Fibroblast of lung (primary cell): ENCODE data around the gene PPRC1. TPM values are rescaled to one million over a fixed set of nuclear protein-coding genes. Genes with fewer than 3 reads are reported as not detected.

Source experiments
- DNase-seq, 2 donors: peaks; one replicate each; pipeline versions ENCODE4 v3.0.0 to v3.0.0-alpha.2; 2010; ENCODE audit warnings: low read depth in 2 of 2
- H2AFZ ChIP-seq: 2 replicates; pipeline ENCODE4 v1.5.1; 2012; ENCODE audit warnings: low read length, control low read depth, inconsistent platforms
- H3K27ac ChIP-seq: 2 replicates; pipeline ENCODE4 v1.5.1; 2011; ENCODE audit warnings: low read length, control low read depth; ENCODE audit not compliant: insufficient read depth
- H3K27me3 ChIP-seq: 2 replicates; pipeline ENCODE4 v1.5.1; 2011; ENCODE audit warnings: mild to moderate bottlenecking, low read length; ENCODE audit not compliant: control insufficient read depth, insufficient read depth
- H3K36me3 ChIP-seq: 2 replicates; pipeline ENCODE4 v1.5.1; 2011; ENCODE audit warnings: low read length; ENCODE audit not compliant: control insufficient read depth, insufficient read depth
- H3K4me1 ChIP-seq: 2 replicates; pipeline ENCODE4 v1.5.1; 2011; ENCODE audit warnings: low read length; ENCODE audit not compliant: control insufficient read depth, insufficient read depth; ENCODE audit errors: extremely low read depth
- H3K4me2 ChIP-seq: 2 replicates; pipeline ENCODE4 v1.5.1; 2011; ENCODE audit warnings: low read length, control low read depth; ENCODE audit not compliant: insufficient read depth; ENCODE audit errors: extremely low read depth
- H3K4me3 ChIP-seq, 4 experiments: fragments of 200-600 bp in 1 of 4; sonication (generic) in 1 of 4; replicated peaks in 1 of 4; 2 replicates each; pipeline ENCODE4 v1.5.1; 2011 to 2016; ENCODE audit warnings: low read length in 4 of 4, low read depth in 3 of 4, mild to moderate bottlenecking in 3 of 4, control low read depth in 2 of 4, inconsistent platforms in 1 of 4, mixed read lengths in 1 of 4; ENCODE audit not compliant: insufficient read depth in 1 of 4; ENCODE audit errors: control extremely low read depth in 1 of 4
- H3K79me2 ChIP-seq: 2 replicates; pipeline ENCODE4 v1.5.1; 2012; ENCODE audit warnings: mild to moderate bottlenecking, low read length, inconsistent platforms; ENCODE audit not compliant: control insufficient read depth, insufficient read depth
- H3K9ac ChIP-seq: 2 replicates; pipeline ENCODE4 v1.5.1; 2011; ENCODE audit warnings: mild to moderate bottlenecking, low read length, control low read depth; ENCODE audit not compliant: insufficient read depth
- H3K9me3 ChIP-seq: 2 replicates; pipeline ENCODE4 v1.5.1; 2012; ENCODE audit warnings: low read depth, low read length; ENCODE audit not compliant: control insufficient read depth, insufficient read depth
- H4K20me1 ChIP-seq: 2 replicates; pipeline ENCODE4 v1.5.1; 2011; ENCODE audit warnings: low read length; ENCODE audit not compliant: control insufficient read depth, insufficient read depth; ENCODE audit errors: extremely low read depth
- EZH2 ChIP-seq: IDR thresholded peaks from 2 replicates; pipeline ENCODE4 v1.5.1; 2012; ENCODE audit warnings: low read length, control low read depth, mild to moderate bottlenecking; ENCODE audit errors: missing control alignments
- polyA plus RNA-seq, 2 donors: library from polyadenylated mRNA; depleted of rRNA in 1 of 2; stranded (reverse) in 1 of 2; unstranded in 1 of 2; fragments of >200 nt; gene quantifications; 2 replicates each; pipeline ENCODE4 v1.2.1, GENCODE V29; 2011 to 2012; ENCODE audit warnings: missing spikeins in 1 of 2
- total RNA-seq: library from RNA; depleted of rRNA; stranded (reverse); fragments of >200 nt; gene quantifications from 2 replicates; pipeline ENCODE4 v1.2.1, GENCODE V29; 2014
- TF ChIP-seq, protein P1 (sequence below), 2 donors: IDR thresholded peaks in 1 of 2; conservative IDR thresholded peaks in 1 of 2; 1 replicate in 1 of 2; 2 replicates in 1 of 2; pipeline ENCODE4 v1.5.1; 2011 to 2012; ENCODE audit warnings: low read length in 2 of 2, control low read depth in 1 of 2, inconsistent platforms in 1 of 2, low read depth in 1 of 2, mild to moderate bottlenecking in 1 of 2

PPRC1 gene
- total and polyA plus RNA-seq, 2 donors (not counting 1 experiment from before 2014, with no cell fraction given) = 9.9 to 13.5 TPM

DNA sequence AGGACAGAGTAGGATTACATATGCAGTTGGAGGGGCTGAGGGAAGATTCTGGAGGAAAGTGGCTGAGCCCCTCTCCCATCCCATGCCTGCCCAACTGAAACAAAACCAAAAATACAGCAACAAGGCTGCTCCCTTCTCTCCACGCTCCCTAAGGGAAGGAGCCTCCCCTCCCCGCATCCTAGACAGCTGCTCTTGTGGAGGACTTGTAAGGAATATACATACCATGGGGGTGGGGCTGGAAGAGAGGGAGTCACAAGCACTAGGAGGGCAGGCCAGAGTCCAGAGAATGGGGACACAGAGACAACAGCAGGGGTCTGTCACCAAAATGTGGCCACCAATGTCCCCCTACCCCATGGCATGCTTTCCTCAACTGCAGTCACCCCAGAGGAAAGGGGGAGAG, 25.8 kb upstream of the PPRC1 start:
- Histone ChIP-seq H3K9ac (no peak overlapping the region), H3K27ac (no peak overlapping the region), H2AFZ (no peak overlapping the region), H4K20me1 (no peaks in the 10 kb centered on the region), H3K27me3 (no peaks in the 10 kb centered on the region), H3K79me2 (peaks cover 10% of the 10 kb centered on the region), H3K4me1 (no peaks in the 10 kb centered on the region), H3K9me3 (no peaks in the 10 kb centered on the region), H3K4me2 (no peak overlapping the region), H3K36me3 (peaks cover 39% of the 10 kb centered on the region), H3K4me3 (no peak overlapping the region)
- TF ChIP-seq, protein P1, sequence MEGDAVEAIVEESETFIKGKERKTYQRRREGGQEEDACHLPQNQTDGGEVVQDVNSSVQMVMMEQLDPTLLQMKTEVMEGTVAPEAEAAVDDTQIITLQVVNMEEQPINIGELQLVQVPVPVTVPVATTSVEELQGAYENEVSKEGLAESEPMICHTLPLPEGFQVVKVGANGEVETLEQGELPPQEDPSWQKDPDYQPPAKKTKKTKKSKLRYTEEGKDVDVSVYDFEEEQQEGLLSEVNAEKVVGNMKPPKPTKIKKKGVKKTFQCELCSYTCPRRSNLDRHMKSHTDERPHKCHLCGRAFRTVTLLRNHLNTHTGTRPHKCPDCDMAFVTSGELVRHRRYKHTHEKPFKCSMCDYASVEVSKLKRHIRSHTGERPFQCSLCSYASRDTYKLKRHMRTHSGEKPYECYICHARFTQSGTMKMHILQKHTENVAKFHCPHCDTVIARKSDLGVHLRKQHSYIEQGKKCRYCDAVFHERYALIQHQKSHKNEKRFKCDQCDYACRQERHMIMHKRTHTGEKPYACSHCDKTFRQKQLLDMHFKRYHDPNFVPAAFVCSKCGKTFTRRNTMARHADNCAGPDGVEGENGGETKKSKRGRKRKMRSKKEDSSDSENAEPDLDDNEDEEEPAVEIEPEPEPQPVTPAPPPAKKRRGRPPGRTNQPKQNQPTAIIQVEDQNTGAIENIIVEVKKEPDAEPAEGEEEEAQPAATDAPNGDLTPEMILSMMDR (conservative IDR thresholded peaks at IDR 0.05 in 1 of 2, IDR thresholded peaks at IDR 0.05 in 1 of 2; ENCODE audit: low read depth in 1 of 2, low read length in 2 of 2) = no peak
- TF ChIP-seq EZH2 = no peak
- no peak for DNase-seq

DNA sequence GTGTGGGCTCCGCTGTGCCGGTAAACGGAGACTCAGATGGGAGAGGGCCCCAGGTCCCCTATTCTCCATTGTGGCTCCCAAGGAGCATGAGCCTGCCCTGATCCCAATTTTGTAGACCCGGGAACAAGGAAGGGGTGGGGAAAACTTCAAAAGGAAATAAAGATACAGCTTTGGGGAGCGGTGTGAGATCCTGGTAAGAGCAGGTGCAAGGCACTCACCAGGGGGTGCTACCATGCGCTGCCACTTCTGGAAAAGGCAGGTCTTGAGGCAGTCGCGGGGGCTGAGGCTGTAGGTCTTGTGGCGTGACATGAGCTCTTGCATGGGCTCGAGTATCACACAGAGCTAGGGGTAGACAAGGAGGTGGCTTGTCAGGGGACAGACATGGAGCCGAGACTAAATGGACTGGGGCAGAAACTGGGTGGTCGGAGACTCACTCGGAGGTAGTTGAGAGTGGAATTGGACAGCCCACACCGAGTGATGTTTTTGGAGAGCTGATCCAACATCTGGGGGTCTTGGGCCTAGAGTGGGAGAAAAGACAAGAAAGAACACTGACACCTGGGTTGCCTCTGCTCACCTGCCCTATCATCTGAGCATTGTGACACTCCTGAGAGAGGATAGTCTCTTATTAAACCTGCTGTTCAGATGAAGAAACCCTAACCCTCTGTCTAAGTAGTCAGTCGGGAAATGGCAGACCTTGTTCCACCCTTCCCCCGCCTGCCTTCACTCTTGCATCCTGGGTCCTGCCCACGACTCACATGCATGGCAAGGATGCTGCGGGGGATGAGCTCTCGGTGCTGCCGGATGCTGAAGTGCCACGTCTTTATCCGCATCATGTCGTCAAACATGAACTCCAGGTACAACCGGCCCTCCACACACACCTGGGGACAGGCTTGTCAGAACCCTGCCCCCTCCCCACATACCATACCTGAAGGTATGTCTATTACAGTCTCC, 23.4 kb upstream of the PPRC1 start:
- TF ChIP-seq, protein P1 (conservative IDR thresholded peaks at IDR 0.05 in 1 of 2, IDR thresholded peaks at IDR 0.05 in 1 of 2; ENCODE audit: low read depth in 1 of 2, low read length in 2 of 2) = no peak
- no peak for TF ChIP-seq EZH2
- Histone ChIP-seq H3K4me2 (no peak overlapping the region), H3K4me1 (peaks cover 9% of the 10 kb centered on the region), H3K27ac (no peak overlapping the region), H3K4me3 (no peak overlapping the region), H2AFZ (no peak overlapping the region), H4K20me1 (no peaks in the 10 kb centered on the region), H3K9ac (no peak overlapping the region), H3K9me3 (no peaks in the 10 kb centered on the region), H3K79me2 (peaks cover 35% of the 10 kb centered on the region), H3K36me3 (peaks cover 39% of the 10 kb centered on the region), H3K27me3 (no peaks in the 10 kb centered on the region)
- DNase-seq = no peak

DNA sequence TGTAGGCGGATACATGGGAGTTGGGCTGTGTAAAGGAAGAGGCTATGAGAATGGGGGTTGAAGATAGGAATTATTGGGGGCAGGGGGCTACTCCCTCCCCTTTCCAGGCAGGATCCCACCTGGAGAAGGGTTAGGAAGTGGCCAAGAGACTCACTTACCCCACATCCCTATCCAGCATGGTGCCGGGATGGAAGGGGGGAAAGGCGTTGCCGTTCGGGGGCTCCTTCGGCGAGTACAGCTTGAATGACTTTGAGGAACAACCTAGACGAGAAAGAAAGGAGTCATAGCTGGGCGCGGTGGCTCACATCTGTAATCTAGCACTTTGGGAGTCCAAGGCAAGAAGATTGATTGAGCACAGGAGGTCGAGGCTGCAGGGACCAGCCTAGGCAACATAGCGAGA, 21.6 kb upstream of the PPRC1 start:
- H3K4me3 ChIP-seq = no peak overlapping the region
- no peak overlapping the region for H3K4me2 ChIP-seq
- H3K9ac ChIP-seq = no peak overlapping the region
- no peak overlapping the region for H3K27ac ChIP-seq
- H4K20me1 ChIP-seq = no peaks in the 10 kb centered on the region
- H2AFZ ChIP-seq = no peak overlapping the region
- no peaks in the 10 kb centered on the region for H3K9me3 ChIP-seq
- DNase-seq = no peak
- H3K36me3 ChIP-seq = peaks cover 35% of the 10 kb centered on the region
- H3K27me3 ChIP-seq = no peaks in the 10 kb centered on the region
- peaks cover 19% of the 10 kb centered on the region for H3K4me1 ChIP-seq
- TF ChIP-seq, protein P1 (conservative IDR thresholded peaks at IDR 0.05 in 1 of 2, IDR thresholded peaks at IDR 0.05 in 1 of 2; ENCODE audit: low read depth in 1 of 2, low read length in 2 of 2) = no peak
- TF ChIP-seq EZH2 = no peak
- H3K79me2 ChIP-seq = peaks cover 47% of the 10 kb centered on the region
